Measurements from ENCODE around the gene RIF1. TPM values are rescaled to one million over a fixed set of nuclear protein-coding genes. Genes with fewer than 3 reads are reported as not detected.

Gene RIF1
- total RNA-seq, 1 donor from 2014 or later, result 30.3 TPM

DNA sequence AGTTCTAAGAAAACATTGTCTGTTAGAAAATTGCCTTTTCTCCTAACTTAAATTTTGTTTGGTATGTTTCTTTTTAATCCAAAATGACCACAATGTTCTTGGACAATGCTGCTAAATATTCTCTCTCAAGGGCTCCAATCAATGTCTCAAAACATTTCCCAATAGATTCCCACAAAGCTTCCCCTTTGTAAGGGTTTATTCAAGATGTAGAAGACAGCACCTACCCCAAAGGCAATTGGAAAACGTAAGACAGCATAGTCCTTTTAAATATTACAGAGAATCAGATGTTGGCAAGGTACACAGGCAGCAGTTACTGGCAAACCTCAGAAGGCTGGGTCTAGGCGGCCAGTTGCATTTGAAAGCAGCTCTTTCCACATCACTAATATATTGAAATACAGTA is 18.3 kb upstream of the RIF1 start:
- Histone ChIP-seq H3K9ac (ENCODE audit: low read depth in 1 of 3, low read length in 3 of 3) (no peak overlapping the region), H3K27ac (ENCODE audit: low read depth, low read length) (no peak overlapping the region), H3K27me3 (ENCODE audit: control insufficient read depth in 3 of 3, insufficient read depth in 3 of 3, low read length in 3 of 3) (no peaks in the 10 kb centered on the region), H3K9me3 (ENCODE audit: control insufficient read depth in 3 of 3, low read length in 3 of 3) (no peaks in the 10 kb centered on the region), H3K4me1 (ENCODE audit: control insufficient read depth in 3 of 3, insufficient read depth in 3 of 3, low read length in 3 of 3) (no peaks in the 10 kb centered on the region), H3K36me3 (ENCODE audit: control insufficient read depth in 3 of 3, insufficient read depth in 3 of 3, low read length in 3 of 3) (no peaks in the 10 kb centered on the region), H3K4me3 (ENCODE audit: low read length in 3 of 3) (no peak overlapping the region)

DNA sequence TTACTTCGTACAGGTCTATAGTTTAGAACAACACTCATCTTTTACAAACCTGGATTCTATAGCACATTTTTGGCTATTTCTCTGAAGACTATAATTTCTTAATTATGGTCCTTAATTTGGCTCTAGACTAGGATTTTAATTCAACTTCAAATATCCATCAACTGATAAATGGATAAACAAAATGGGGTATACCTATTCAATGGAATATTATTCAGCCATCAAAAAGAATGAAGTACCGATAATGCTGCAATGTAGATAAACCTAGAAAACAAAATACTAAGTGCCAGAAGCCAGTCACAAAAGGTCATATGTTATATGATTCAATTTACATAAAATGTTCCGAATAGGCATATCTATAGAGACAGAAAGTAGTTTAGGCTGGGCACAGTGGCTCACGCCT is 15.2 kb upstream of the RIF1 start:
- H3K27me3 ChIP-seq (ENCODE audit: control insufficient read depth in 3 of 3, insufficient read depth in 3 of 3, low read length in 3 of 3), result no peaks in the 10 kb centered on the region
- no peak overlapping the region for H3K4me3 ChIP-seq (ENCODE audit: low read length in 3 of 3)
- no peaks in the 10 kb centered on the region for H3K9me3 ChIP-seq (ENCODE audit: control insufficient read depth in 3 of 3, low read length in 3 of 3)
- no peaks in the 10 kb centered on the region for H3K4me1 ChIP-seq (ENCODE audit: control insufficient read depth in 3 of 3, insufficient read depth in 3 of 3, low read length in 3 of 3)
- H3K27ac ChIP-seq (ENCODE audit: low read depth, low read length), result no peak overlapping the region
- no peaks in the 10 kb centered on the region for H3K36me3 ChIP-seq (ENCODE audit: control insufficient read depth in 3 of 3, insufficient read depth in 3 of 3, low read length in 3 of 3)
- no peak overlapping the region for H3K9ac ChIP-seq (ENCODE audit: low read depth in 1 of 3, low read length in 3 of 3)

DNA sequence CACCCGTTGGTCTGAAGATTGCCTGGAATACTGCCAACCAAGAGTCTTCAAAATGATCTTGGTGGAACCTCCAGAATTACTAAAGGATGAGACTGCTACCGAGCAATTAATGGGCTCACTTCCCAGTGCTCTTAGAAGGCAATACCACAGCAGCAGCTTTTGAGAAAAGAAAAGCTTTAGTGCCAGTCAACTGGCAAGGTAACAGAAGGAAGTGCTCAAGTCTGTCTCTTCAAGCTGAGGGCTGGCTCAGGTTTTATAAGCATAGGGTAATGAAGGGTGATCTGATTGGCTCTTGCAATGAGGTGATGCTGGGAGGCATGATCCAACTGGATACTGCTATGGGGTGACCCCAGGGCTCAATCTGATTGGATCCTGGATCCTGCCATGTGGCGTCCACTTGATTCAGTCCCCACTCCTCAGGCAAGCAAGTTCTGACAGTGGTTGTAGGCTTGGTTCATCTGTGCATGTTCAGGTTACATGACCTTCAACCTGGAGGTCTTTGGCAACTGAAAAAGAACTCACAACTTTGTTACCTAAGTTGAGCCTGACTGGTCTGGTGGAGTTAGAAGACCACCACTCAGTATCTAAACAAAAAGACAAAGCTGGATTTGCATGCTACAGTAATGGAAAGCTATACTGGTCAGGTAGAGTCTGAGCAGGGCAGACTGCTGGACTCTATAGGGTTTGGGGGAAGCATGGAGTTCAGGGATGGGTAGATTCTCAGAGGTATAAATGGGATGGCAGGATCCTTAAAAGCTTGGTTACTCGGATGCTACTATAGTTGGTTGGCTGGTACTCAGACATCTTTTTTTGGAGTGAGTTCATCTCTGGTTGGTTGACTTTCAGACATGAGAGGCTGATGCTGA is 14.0 kb upstream of the RIF1 start:
- Histone ChIP-seq H3K4me1 (ENCODE audit: control insufficient read depth in 3 of 3, insufficient read depth in 3 of 3, low read length in 3 of 3) (no peaks in the 10 kb centered on the region), H3K9ac (ENCODE audit: low read depth in 1 of 3, low read length in 3 of 3) (no peak overlapping the region), H3K9me3 (ENCODE audit: control insufficient read depth in 3 of 3, low read length in 3 of 3) (no peaks in the 10 kb centered on the region), H3K36me3 (ENCODE audit: control insufficient read depth in 3 of 3, insufficient read depth in 3 of 3, low read length in 3 of 3) (no peaks in the 10 kb centered on the region), H3K27ac (ENCODE audit: low read depth, low read length) (no peak overlapping the region), H3K27me3 (ENCODE audit: control insufficient read depth in 3 of 3, insufficient read depth in 3 of 3, low read length in 3 of 3) (no peaks in the 10 kb centered on the region), H3K4me3 (ENCODE audit: low read length in 3 of 3) (no peak overlapping the region)

DNA sequence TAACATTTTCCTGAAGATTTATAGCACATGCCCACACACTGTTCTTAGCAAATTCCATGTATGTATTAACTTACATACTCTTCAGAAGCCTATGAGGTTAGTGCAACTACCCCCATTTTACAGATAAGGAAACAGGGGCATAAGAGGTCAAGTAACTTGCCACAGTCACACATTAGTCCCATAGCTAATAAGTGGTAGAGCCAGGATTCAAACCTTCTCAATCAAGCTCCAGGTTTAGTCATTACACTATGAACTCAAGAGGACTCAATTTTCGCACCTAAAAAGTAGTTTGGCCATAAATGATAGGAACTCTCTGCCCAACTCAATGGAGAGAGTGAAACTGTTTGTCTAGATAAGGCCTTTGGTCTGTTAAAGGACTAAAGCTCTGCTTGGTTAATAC is 9.7 kb upstream of the RIF1 start:
- H3K27ac ChIP-seq (ENCODE audit: low read depth, low read length), result no peak overlapping the region
- no peaks in the 10 kb centered on the region for H3K27me3 ChIP-seq (ENCODE audit: control insufficient read depth in 3 of 3, insufficient read depth in 3 of 3, low read length in 3 of 3)
- no peaks in the 10 kb centered on the region for H3K36me3 ChIP-seq (ENCODE audit: control insufficient read depth in 3 of 3, insufficient read depth in 3 of 3, low read length in 3 of 3)
- no peak overlapping the region for H3K9ac ChIP-seq (ENCODE audit: low read depth in 1 of 3, low read length in 3 of 3)
- H3K9me3 ChIP-seq (ENCODE audit: control insufficient read depth in 3 of 3, low read length in 3 of 3), result no peaks in the 10 kb centered on the region
- H3K4me3 ChIP-seq (ENCODE audit: low read length in 3 of 3), result no peak overlapping the region
- no peaks in the 10 kb centered on the region for H3K4me1 ChIP-seq (ENCODE audit: control insufficient read depth in 3 of 3, insufficient read depth in 3 of 3, low read length in 3 of 3)

DNA sequence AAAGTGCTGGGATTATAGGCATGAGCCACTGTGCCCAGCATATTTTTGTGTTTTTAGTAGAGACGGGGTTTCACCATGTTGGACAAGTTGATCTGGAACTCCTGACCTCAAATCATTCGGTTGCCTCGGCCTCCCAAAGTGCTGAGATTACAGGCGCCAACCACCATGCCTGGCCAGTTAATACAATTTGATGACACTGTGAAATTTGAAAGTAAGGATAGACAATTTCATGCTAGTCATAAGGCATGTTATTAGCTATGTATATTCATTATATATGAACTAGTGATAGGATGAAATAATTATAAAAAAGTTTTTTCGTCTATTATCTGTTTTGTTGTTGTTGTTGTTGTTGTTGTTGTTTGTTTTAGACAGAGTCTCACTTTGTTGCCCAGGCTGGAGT is 8.6 kb upstream of the RIF1 start:
- Histone ChIP-seq H3K9ac (ENCODE audit: low read depth in 1 of 3, low read length in 3 of 3) (no peak overlapping the region), H3K4me3 (ENCODE audit: low read length in 3 of 3) (no peak overlapping the region), H3K27me3 (ENCODE audit: control insufficient read depth in 3 of 3, insufficient read depth in 3 of 3, low read length in 3 of 3) (no peaks in the 10 kb centered on the region), H3K4me1 (ENCODE audit: control insufficient read depth in 3 of 3, insufficient read depth in 3 of 3, low read length in 3 of 3) (no peaks in the 10 kb centered on the region), H3K9me3 (ENCODE audit: control insufficient read depth in 3 of 3, low read length in 3 of 3) (no peaks in the 10 kb centered on the region), H3K36me3 (ENCODE audit: control insufficient read depth in 3 of 3, insufficient read depth in 3 of 3, low read length in 3 of 3) (no peaks in the 10 kb centered on the region), H3K27ac (ENCODE audit: low read depth, low read length) (no peak overlapping the region)

DNA sequence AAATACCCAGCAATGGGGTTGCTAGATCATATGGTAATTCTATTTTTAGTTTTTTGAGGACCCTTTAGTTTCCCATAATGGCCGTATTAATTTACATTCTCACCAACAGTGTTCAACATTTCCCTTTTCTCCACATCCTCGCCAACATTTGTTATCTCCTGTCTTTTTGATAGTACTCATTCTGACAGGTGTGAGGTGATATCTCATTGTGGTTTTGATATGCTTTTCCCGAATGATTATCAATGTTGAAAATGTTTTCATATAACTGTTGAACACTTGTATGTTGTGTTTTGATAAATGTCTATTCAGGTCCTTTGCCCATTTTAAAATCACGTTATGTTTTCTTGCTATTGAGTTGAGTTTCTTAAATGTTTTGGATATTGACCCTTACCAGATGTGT is 5.8 kb upstream of the RIF1 start:
- Histone ChIP-seq H3K4me3 (ENCODE audit: low read length in 3 of 3) (no peak overlapping the region), H3K27ac (ENCODE audit: low read depth, low read length) (no peak overlapping the region)

DNA sequence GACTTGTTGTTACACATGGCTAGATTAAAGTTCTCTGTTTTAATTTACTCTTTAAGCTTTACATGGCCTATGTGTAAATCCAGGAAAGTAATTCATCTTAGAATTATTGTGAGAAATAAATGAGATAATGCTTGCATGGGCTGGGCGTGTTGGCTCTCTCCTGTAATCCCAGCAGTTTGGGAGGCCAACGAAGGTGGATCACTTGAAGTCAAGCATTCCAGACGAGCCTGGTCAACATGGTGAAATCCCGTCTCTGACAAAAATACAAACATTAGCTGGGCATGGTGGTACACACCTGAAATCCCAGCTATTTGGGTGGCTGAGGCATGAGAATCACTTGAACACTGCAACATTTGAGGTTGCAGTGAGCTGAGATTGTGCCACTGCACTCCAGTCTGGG is 4.3 kb upstream of the RIF1 start:
- H3K27ac ChIP-seq (ENCODE audit: low read depth, low read length), result no peak overlapping the region
- H3K27me3 ChIP-seq (ENCODE audit: control insufficient read depth in 3 of 3, insufficient read depth in 3 of 3, low read length in 3 of 3), result no peaks in the 10 kb centered on the region
- H3K4me3 ChIP-seq (ENCODE audit: low read length in 3 of 3), result no peak overlapping the region
- peaks cover 0 to 6% (median 4%) of the 10 kb centered on the region in 3 donors for H3K4me1 ChIP-seq (ENCODE audit: control insufficient read depth in 3 of 3, insufficient read depth in 3 of 3, low read length in 3 of 3)
- no peaks in the 10 kb centered on the region for H3K9me3 ChIP-seq (ENCODE audit: control insufficient read depth in 3 of 3, low read length in 3 of 3)
- no peaks in the 10 kb centered on the region for H3K36me3 ChIP-seq (ENCODE audit: control insufficient read depth in 3 of 3, insufficient read depth in 3 of 3, low read length in 3 of 3)
- H3K9ac ChIP-seq (ENCODE audit: low read depth in 1 of 3, low read length in 3 of 3), result no peak overlapping the region

More for the DNA sequence above, 5.8 kb upstream of the RIF1 start:
- H3K9ac ChIP-seq (ENCODE audit: low read depth in 1 of 3, low read length in 3 of 3), result no peak overlapping the region
- no peaks in the 10 kb centered on the region for H3K27me3 ChIP-seq (ENCODE audit: control insufficient read depth in 3 of 3, insufficient read depth in 3 of 3, low read length in 3 of 3)
- H3K9me3 ChIP-seq (ENCODE audit: control insufficient read depth in 3 of 3, low read length in 3 of 3), result no peaks in the 10 kb centered on the region
- H3K4me1 ChIP-seq (ENCODE audit: control insufficient read depth in 3 of 3, insufficient read depth in 3 of 3, low read length in 3 of 3), result no peaks in the 10 kb centered on the region
- H3K36me3 ChIP-seq (ENCODE audit: control insufficient read depth in 3 of 3, insufficient read depth in 3 of 3, low read length in 3 of 3), result no peaks in the 10 kb centered on the region

DNA sequence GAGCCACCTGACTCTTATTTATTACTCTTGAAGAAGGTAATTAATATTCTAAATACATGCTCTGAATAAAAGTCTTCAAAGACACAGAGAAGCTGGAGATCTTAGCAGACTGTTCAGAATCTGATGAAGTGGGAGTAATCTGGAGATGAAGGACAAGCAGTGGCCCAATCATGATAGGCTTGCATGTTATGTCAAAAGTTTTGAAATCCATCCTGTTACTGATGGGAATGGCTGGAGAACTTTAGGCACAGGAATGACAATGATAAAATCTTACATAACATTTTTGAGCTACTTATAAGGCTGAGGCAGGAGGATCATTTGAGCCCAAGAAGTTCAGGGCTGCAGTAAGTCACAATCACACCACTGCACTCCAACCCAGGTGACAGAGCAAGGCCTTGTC is 2.4 kb upstream of the RIF1 start:
- H3K27ac ChIP-seq (ENCODE audit: low read depth, low read length), result no peak overlapping the region
- peaks cover 0 to 11% (median 7%) of the 10 kb centered on the region in 3 donors for H3K4me1 ChIP-seq (ENCODE audit: control insufficient read depth in 3 of 3, insufficient read depth in 3 of 3, low read length in 3 of 3)
- H3K9ac ChIP-seq (ENCODE audit: low read depth in 1 of 3, low read length in 3 of 3), result no peak overlapping the region
- H3K36me3 ChIP-seq (ENCODE audit: control insufficient read depth in 3 of 3, insufficient read depth in 3 of 3, low read length in 3 of 3), result peaks cover 0 to 8% (median 0%) of the 10 kb centered on the region in 3 donors
- no peak overlapping the region for H3K4me3 ChIP-seq (ENCODE audit: low read length in 3 of 3)
- H3K27me3 ChIP-seq (ENCODE audit: control insufficient read depth in 3 of 3, insufficient read depth in 3 of 3, low read length in 3 of 3), result no peaks in the 10 kb centered on the region
- H3K9me3 ChIP-seq (ENCODE audit: control insufficient read depth in 3 of 3, low read length in 3 of 3), result no peaks in the 10 kb centered on the region

DNA sequence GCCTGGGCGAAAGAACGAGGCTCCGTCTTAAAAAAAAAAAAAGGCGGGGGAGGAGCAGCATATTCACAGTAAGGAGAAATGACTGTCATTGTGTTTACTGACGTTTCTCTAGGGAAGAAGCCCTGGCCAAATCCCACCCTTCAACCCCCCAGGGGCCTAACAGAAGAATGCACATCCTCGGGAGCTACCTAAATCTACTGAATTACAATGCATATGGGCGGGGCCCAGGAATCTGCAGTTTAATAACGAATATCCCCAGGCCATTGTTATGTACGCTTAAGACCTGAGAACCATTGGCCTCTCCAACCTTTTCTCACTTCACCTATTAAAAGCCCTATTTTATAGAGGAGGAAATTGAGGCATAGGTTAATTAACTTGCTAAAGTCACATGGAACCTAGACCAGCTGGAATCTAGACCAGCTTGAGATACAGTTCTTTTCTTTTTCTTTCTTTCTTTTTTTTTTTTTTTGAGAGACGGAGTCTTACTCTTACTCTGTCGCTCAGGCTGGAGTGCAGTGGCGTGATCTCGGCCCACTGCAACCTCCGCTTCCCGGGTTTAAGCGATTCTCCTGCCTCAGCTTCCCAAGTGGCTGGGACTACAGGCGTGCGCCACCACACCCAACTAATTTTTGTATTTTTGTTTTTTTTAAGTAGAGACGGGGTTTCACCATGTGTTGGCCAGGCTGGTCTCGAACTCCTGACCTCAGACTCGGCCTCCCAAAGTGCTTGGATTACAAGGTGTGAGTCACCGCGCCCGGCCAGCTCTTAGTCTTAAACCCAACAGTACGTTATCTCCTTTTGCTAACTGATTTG is 708 bp upstream of the RIF1 start:
- H3K4me3 ChIP-seq (ENCODE audit: low read length in 3 of 3), result peak overlapping the region; percentile 92 to 96 (median 96)
- peaks cover 0 to 11% (median 7%) of the 10 kb centered on the region in 3 donors for H3K4me1 ChIP-seq (ENCODE audit: control insufficient read depth in 3 of 3, insufficient read depth in 3 of 3, low read length in 3 of 3)
- peak overlapping the region; percentile 92 for H3K27ac ChIP-seq (ENCODE audit: low read depth, low read length)
- H3K36me3 ChIP-seq (ENCODE audit: control insufficient read depth in 3 of 3, insufficient read depth in 3 of 3, low read length in 3 of 3), result peaks cover 7 to 21% (median 11%) of the 10 kb centered on the region in 3 donors
- H3K27me3 ChIP-seq (ENCODE audit: control insufficient read depth in 3 of 3, insufficient read depth in 3 of 3, low read length in 3 of 3), result no peaks in the 10 kb centered on the region
- H3K9me3 ChIP-seq (ENCODE audit: control insufficient read depth in 3 of 3, low read length in 3 of 3), result no peaks in the 10 kb centered on the region
- H3K9ac ChIP-seq (ENCODE audit: low read depth in 1 of 3, low read length in 3 of 3), result no peak overlapping the region

DNA sequence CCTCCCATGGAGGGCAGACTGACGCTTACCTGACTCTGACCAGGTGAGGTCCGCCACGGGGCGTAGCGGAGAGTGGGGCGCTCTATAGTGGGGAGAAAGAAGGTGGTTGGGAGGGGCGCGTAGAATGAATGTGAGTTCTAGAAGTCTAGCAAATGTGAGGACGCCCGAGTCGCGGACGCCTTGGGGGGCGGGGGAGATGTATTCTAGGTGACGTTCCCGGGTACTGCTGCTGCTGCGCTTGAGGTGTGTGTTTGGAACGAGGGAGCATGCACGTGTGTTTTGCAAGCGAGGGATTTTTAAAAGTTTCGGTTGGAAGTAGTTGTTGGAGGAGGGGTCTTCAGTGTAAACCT is 758 bp downstream of the RIF1 start:
- H3K27ac ChIP-seq (ENCODE audit: low read depth, low read length), result peak overlapping the region; percentile 92
- H3K27me3 ChIP-seq (ENCODE audit: control insufficient read depth in 3 of 3, insufficient read depth in 3 of 3, low read length in 3 of 3), result no peaks in the 10 kb centered on the region
- peak overlapping the region; percentile 92 to 99 (median 94) for H3K9ac ChIP-seq (ENCODE audit: low read depth in 1 of 3, low read length in 3 of 3)
- H3K4me1 ChIP-seq (ENCODE audit: control insufficient read depth in 3 of 3, insufficient read depth in 3 of 3, low read length in 3 of 3), result peaks cover 0 to 11% (median 7%) of the 10 kb centered on the region in 3 donors
- no peaks in the 10 kb centered on the region for H3K9me3 ChIP-seq (ENCODE audit: control insufficient read depth in 3 of 3, low read length in 3 of 3)
- peaks cover 7 to 30% (median 18%) of the 10 kb centered on the region in 3 donors for H3K36me3 ChIP-seq (ENCODE audit: control insufficient read depth in 3 of 3, insufficient read depth in 3 of 3, low read length in 3 of 3)
- H3K4me3 ChIP-seq (ENCODE audit: low read length in 3 of 3), result peak overlapping the region; percentile 92 to 96 (median 96)
